AG20443 (cell line): Measurements from ENCODE around the gene GNS.

Experiments used
- DNase-seq: peaks from one replicate; pipeline ENCODE4 v3.0.0; 2012; ENCODE audit warnings: low spot score, mixed read lengths

Gene GNS

DNA sequence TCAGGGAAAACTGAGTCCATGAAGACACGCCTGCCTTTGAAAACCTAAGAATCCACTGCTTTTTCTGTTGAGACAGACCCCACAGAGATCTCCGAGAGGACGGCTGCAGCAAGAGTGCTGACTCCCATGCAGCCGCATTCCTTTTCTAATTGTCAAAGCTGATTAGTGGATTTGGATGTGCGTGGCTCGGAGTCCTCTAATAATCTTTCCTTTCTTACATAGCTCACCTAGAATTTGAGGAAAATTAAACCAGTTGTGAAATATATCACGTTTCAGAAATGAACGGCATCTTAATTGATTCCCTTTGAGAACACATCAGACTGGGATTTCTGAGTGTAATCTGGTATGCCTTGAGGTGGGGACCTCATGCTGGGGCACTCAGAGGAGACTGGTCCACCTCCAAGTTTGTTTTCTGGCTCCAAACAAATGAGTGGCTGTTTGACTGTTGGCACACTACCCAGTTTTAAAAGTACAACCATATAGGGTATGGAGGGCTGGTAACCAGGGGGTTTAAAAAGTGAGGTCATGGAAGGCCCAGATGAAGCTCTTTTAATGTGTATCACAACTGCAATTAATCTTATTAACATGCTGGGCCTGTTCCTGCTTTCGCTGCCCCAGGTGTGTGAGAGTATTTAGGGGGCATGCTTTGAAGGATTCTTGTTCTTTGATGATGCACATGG, 85.6 kb downstream of the GNS start:
- DNase-seq: no peak

DNA sequence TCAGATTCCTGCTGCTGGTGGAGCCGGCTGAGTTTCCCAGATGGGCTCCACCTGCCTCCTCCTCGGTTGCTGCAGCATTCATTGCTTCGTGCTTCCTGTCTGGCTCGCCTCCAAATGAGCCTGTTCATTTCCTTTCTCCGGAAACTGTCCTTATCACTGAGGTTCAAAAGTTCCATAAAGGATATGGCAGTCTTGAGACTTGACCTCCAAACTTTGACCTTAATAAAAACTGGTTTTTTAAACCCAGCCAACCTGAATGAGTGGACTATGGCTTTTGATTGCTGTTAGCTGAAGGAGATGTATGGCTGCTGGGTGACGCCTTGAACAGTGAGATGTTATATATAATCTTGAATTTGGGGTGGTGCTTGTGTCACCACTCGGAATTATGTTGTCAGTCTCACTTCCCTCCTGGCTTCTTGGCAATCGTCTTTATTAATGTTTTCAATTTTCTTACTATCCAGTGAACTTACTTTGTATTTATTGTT, 86.2 kb downstream of the GNS start:
- no peak for DNase-seq

- DNase-seq: no peak
These were observed 87.5 kb downstream of the GNS start for GRCh38 chr12:64671681-64672080.

GRCh38 chr12:64670919-64671639, 88.1 kb downstream of the GNS start:
- peak; percentile 48 for DNase-seq

DNA sequence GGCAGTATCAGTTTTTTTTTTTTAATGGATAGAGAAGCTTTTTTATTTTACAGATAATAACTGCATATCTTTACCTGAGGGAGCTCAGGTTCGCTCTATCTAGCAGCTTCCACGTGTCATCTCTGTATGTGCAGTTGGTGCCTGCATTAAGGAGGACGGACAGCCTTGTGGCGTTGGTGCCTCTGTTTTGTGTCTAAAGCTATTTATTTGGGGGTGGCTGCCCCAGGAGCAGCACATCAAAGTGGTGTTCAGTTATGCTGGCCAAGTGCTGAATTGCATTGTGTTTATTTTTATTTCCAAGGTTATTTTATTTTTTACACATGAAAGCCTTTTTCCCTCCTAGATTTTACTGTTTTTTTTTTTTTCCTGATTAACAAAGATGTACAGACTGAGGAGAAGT, 89.2 kb downstream of the GNS start:
- no peak for DNase-seq

DNA sequence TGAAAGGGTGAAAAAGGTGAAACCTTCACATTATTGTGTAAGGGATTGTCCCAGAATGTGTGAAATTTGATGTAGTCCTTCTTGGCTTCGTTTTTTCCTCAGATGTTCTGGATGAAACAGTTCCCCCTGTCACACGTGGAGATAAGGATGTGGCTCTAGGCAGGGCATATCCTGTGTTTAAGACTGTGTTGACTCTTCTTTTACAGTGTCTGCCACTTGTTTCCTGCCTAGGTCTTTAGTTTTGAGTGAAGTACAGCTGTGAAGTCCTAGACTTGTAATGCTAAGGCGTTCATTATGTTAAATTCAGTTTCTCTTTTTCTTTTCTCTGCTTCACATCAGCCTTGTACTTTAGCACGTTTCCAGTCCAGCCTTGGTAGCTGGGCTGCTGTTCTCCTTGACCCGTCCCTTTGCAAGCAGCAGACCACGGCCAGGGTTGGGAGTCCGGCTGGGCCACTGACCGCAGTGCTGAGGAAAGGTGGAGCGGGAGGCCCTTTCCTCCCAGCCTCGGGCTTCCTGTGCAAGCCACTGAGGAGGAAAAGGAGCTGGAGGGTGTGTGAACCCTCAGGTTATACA, 89.8 kb downstream of the GNS start:
- DNase-seq: no peak

DNA sequence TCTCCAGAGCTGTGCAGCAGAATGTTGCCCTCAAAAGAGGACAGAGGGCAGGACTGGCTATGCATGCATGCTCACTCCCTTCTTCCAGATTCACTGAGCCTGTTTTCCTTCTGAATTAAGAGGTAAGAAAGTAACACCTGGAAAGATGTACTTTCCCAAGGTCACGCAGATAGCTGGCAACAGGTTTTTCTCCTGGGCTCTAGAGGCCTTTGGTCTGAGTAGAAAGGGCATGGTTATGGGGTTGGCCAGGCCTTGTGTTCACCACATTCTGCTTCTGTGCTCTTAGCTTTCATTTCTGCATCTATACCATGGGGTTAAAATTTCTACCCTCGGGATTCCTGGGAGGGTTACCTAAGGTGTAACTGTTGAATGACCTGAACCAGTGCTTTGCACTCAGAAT, 91.4 kb downstream of the GNS start:
- no peak for DNase-seq

- DNase-seq: no peak
These were observed 92.9 kb downstream of the GNS start for GRCh38 chr12:64666054-64666914.

- DNase-seq: no peak
These were observed 93.7 kb downstream of the GNS start for GRCh38 chr12:64665514-64665913.
